Measurements from ENCODE around the gene MAPKAP1.

The MAPKAP1 gene

GRCh38 chr9:125556046-125556721 lies 150.8 kb downstream of the MAPKAP1 start:
- intact Hi-C loops (cut with DNase I), result no loop called here
- DNase-seq, result no peak

GRCh38 chr9:125554726-125555125 lies 152.3 kb downstream of the MAPKAP1 start:
- intact Hi-C loops (cut with DNase I), result no loop called here
- no peak for DNase-seq

DNA sequence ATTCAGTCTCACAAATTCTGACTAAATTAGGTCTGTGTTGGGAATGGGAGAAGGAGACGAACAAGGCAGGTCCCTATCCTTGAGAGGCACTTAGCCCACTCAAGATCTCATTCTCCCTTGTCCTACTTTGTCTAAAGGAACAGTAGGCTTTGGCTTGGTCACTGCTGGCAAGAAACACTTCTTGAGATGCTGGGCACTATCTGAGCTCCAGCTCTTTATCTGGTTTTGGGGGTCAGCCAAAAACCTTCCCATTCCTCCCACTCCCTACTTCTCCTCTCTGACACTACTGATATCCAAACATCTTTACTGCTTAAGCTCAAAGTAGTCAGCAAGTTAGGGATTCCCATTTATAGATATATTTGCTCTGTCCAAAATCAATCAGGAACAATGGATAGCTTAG lies 155.2 kb downstream of the MAPKAP1 start:
- intact Hi-C loops (cut with DNase I), result no loop called here

DNA sequence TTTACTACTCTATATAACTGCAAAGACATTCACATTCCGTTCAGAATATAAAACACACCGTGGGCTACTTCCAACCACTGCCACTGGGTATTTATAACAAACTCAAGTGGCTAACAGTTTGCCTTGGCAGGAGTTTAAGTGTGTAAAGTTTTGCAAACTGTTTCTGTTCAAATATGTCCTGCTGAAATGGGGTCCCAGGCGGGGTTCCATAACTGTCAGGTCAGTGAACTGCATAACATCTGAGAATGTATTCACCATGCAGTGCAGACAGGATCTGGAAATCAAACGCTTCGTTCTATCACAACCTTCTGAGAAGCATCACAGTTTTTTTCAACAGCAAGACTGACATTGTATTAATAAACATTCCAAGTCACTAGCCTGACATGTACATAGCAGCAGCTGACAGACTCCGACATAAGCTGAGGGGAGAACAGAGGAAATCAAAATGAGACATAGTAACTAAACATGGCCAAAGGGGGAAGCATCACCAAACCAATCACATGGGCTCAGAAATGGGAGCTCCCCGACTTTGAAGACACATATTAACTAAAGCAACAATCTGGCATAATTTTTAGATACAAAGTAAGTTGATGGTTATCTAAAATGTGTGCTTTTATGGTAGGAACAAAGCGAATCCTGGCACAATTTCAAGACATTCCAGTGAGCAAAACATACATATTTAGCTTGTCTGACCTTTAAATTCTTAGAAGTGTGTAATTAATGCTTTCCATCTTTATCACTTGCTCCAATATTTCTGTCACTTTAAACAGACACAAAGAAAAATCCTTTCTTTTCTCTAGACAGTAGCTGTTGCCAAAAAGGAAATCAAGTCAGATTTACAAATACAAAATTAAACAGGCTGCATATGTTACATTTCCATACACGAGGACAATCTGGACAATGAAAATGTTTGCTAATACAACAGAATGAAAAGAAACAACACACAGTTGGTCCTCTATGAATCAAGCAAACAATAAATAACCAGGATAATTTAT lies 156.8 kb downstream of the MAPKAP1 start:
- intact Hi-C loops (cut with DNase I), result no loop called here
- DNase-seq, result no peak

More for the DNA sequence above, 155.2 kb downstream of the MAPKAP1 start:
- no peak for DNase-seq

DNA sequence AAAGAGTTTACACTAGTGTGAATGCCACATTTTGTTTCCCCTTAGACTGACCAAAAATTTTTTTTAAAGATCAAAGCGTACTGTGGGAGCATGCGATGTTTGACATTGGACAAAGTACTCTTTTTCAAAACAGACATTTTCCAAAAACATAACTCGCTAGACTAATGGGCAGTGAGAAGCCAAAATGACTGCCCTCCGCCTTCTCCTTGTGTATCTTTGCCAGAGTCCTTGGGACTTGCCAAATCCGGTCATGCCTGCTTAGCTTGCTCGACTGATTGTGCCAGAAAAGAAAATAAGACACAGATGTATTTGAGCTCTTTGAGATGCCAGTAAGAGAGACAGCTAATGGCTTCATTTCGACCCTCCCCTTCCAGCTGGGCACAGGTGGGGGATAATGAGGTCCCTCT lies 157.5 kb downstream of the MAPKAP1 start:
- intact Hi-C loops (cut with DNase I), result no loop called here
- DNase-seq, result peak in 6 of 42 donors; percentile 17 to 59 (median 33)

- DNase-seq, result no peak
- intact Hi-C loops (cut with DNase I), result no loop called here
These were observed 158.0 kb downstream of the MAPKAP1 start for GRCh38 chr9:125549039-125549438.

- intact Hi-C loops (cut with DNase I), result no loop called here
- DNase-seq, result no peak
These were observed 158.9 kb downstream of the MAPKAP1 start for GRCh38 chr9:125548141-125548540.

DNA sequence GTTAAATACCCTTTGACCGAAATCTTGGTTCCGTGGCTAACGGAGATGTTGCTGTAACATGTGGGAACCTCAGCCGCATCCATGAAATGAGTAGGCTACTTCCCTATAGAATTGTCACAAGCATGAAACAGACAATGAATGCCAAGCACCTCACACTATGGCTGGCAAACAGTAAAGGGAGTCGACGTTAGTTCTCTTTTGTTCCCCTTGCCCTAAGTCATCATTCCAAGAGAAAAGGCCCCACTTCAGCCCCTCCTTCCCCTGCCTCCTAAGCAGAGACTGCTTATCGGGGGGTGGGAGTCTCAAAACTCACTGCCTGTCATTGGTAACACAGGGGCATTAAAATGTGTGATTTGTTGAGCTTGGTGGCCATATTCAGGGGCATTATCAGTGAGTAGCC lies 159.6 kb downstream of the MAPKAP1 start:
- intact Hi-C loops (cut with DNase I), result no loop called here
- no peak for DNase-seq

DNA sequence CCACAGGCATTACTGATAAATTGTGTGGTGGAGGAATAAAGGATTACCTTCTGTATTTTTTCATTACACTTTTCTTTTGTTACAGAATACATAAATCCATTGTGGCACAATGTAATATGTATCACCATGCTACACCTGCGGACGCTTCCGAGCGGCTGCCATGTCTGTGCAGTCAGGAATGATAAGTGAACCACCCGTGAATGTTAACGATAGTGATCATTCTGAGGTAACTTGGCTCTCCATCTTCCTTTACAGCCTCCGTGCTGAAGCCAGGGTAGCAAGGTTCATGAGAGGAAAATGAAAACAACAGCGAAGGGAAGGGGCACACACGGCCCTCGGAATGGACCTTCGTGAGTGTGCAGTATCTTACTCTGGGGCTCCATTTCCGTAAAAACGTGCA lies 161.2 kb downstream of the MAPKAP1 start:
- intact Hi-C loops (cut with DNase I), result no loop called here
- no peak for DNase-seq

GRCh38 chr9:125544988-125545651 lies 161.9 kb downstream of the MAPKAP1 start:
- intact Hi-C loops (cut with DNase I), result no loop called here
- DNase-seq, result no peak

DNA sequence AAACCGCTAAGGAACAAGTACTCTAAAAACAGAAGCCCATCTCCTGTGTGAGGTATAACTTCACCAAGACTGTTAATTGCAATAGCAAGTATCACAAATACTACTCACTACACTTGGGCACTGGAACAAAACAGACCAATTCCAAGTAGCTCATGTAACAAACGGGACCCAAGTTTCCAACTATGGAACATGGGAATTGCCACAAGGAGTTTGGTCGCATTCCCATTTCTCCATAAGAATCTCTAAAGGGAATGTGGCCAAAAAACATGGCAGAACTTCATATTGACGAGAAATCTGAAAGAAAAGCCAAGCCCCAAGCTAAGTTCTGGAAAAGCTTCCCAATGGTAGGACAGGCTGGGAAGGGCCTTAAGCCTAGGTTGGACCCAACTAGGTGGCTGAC lies 162.5 kb downstream of the MAPKAP1 start:
- intact Hi-C loops (cut with DNase I), result no loop called here
- DNase-seq, result no peak

- peak in 34 of 42 donors; percentile 11 to 78 (median 44) for DNase-seq
- intact Hi-C loops (cut with DNase I), result no loop called here
These were observed 165.2 kb downstream of the MAPKAP1 start for GRCh38 chr9:125541840-125542243.

- peak in 1 of 42 donors; percentile 17 for DNase-seq
- intact Hi-C loops (cut with DNase I), result no loop called here
These were observed 166.5 kb downstream of the MAPKAP1 start for GRCh38 chr9:125540497-125540896.

DNA sequence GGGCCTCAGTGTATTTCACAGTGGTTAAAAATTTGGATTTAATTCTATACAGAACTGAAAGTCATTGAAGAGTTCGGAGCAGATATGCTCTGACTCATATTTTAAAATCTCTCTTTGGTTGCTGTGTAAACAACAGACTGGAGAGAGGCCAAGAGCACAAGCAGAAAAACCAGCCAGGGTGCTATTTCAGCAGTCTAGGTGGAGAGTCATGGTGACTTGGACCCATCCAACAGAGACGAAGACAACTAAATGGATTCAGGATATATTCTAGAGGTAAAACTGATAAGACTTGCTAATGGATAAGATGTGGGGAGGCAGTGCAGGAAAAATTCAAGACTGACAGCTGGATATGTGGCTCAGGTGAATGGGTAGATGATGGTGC lies 168.9 kb downstream of the MAPKAP1 start:
- no peak for DNase-seq

GRCh38 chr9:125537442-125538091 lies 169.4 kb downstream of the MAPKAP1 start:
- no peak for DNase-seq
- intact Hi-C loops (cut with DNase I), result no loop called here

More for the DNA sequence above, 168.9 kb downstream of the MAPKAP1 start:
- intact Hi-C loops (cut with DNase I), result no loop called here

- no peak for DNase-seq
- intact Hi-C loops (cut with DNase I), result no loop called here
These were observed 170.2 kb downstream of the MAPKAP1 start for GRCh38 chr9:125536776-125537175.

DNA sequence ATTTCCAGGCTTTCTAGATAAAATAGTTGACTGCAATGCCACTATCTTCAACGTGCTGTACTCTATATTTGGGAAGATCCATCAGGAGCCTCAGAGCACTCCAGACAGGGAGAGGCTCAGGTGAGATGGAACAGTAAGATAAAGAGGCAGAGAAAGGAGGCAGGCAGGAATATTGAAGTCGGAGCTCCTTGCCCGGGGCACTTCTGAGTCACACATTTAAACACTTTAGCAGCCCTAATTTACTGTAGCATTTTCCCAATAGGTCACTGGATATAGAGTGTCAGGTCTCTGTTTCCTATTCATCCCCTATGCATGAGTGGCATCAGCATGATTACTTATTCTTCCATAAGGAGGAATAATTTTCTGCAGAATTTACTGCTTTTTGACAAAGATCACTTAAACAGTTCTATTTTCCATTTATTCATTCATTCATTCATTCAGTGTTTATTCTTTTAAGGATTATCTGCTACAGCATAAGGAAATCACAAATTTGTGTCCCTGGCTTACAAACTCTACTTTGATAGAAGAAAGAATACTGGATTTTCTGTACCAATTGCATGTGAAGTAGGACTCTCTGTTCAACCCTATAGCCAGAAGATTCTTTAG lies 170.7 kb downstream of the MAPKAP1 start:
- no peak for DNase-seq

GRCh38 chr9:125534971-125535701 lies 171.9 kb downstream of the MAPKAP1 start:
- no peak for DNase-seq
- intact Hi-C loops (cut with DNase I), result no loop called here

More for the DNA sequence above, 170.7 kb downstream of the MAPKAP1 start:
- intact Hi-C loops (cut with DNase I), result no loop called here

All from head of caudate nucleus (tissue), 42 donors.